Myocyte (in vitro differentiated cells): ENCODE data around the gene KLHL21. TPM values are rescaled to one million over a fixed set of nuclear protein-coding genes. Genes with fewer than 3 reads are reported as not detected.
"Not testable (repeated sequence)": the region's sequence is repeated elsewhere in the genome, so short reads cannot be mapped to it uniquely, and the experiment has no call there.

Source experiments
- DNase-seq: peaks from one replicate; pipeline ENCODE4 v3.0.0-alpha.2; 2012; ENCODE audit warnings: low read depth
- total RNA-seq: library from RNA; depleted of rRNA; stranded (reverse); fragments of >200 nt; gene quantifications from 2 replicates; pipeline ENCODE4 v1.2.3, GENCODE V29; 2014

KLHL21 gene
- total RNA-seq, 1 donor from 2014 or later = 118 TPM

DNA sequence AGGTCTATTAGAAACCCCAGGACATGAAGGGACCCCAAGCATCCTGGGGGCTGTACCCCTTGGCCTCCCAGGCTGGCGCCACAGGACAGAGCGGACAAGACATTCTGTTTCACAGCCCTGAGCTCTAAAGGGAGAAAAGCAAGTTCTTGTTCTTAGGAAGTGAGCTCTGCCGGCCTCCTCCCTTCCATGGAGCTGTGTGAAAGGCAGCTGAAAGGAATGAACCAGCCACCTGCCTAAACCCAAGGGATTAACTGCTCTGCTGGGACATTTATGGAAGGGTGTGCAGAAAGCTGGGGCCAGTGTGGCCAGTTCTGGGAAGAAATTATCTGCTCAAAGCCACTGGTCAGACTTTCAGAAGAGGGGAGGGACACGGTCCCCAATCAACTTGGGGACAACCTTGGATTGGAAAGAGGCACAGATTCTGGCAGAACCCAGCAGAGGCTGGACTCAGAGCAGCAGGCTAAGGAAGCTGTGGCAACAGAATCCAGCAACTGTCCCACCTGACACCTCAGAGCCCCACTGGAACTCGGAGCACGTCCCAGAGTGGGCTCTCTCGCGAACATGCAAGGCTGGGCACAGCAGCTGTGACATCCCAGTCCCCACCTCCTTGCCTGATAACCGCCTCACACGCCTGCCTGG lies 2.1 kb downstream of the KLHL21 start:
- DNase-seq = peak; percentile 78

DNA sequence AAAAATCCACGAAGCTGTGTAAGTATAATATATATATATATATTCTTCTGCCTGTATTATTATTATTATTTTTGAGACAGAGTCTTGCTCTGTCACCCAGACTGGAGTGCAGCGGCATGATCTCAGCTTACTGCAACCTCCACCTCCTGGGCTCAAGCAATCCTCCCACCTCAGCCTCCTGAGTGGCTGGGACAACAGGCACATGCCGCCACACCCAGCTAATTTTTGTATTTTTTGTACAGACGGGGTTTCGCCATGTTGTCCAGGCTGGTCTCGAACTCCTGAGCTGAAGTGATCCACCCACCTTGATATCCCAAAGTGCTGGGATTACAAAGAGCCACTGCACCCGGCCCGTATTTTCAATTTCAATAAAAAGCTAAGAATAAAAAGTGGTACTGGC lies 2.7 kb downstream of the KLHL21 start:
- not testable (repeated sequence) for DNase-seq

DNA sequence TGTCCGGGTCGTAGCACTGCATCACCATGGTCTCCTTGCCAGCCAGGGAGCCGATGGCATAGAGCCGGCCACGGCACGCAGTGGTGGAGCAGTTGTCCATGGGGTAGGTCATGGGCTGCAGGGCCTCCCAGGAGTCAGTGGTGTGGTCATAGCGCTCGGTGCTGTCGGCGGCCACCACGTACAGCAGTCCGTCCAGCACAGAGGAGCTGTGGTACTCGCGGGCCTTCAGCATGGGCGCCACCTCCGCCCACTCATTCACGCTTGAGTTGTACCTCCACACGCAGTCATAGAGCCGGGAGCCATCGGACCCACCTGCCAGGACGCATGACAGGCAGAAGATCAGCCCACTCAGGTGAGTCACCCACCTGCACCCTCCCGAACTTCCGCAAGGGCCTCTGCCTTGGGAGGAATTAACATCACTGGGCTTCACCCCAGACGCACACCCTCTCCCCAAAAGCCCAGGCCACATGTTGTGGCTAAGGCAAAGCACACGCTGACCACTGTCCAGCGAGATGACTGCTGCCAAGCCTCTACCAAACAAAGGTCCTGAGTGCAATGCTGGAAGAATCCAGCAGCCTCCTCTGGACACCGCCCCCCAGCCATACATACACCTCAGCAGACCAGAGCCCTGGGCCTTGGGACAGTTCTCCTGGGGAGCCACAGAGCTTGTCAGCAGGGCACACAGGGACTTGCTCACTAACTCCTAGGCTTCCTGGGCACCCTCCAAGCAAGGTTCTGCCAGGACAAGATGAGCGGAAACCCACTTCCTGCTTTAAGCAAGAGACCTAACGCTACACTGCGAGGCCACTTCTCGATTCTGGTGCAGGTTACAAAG lies 3.3 kb downstream of the KLHL21 start:
- DNase-seq = peak; percentile 57

DNA sequence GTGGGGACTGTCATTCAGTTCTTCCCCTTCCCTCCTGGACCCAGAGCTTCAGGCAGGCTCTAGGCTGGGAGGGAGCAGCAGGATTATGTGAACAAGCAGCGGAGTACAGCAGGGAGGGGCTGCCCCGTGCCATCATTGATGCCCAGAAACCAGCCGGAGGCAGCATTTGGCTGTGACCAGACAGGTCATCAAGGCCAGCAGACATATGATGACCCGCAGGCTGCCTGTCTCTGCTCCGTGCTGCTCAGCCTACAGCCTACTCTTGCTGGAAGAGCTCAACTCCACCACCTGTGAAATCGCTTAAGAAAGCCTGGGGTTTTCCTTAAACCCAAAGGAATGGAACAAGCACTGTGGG lies 4.9 kb downstream of the KLHL21 start:
- DNase-seq = no peak

DNA sequence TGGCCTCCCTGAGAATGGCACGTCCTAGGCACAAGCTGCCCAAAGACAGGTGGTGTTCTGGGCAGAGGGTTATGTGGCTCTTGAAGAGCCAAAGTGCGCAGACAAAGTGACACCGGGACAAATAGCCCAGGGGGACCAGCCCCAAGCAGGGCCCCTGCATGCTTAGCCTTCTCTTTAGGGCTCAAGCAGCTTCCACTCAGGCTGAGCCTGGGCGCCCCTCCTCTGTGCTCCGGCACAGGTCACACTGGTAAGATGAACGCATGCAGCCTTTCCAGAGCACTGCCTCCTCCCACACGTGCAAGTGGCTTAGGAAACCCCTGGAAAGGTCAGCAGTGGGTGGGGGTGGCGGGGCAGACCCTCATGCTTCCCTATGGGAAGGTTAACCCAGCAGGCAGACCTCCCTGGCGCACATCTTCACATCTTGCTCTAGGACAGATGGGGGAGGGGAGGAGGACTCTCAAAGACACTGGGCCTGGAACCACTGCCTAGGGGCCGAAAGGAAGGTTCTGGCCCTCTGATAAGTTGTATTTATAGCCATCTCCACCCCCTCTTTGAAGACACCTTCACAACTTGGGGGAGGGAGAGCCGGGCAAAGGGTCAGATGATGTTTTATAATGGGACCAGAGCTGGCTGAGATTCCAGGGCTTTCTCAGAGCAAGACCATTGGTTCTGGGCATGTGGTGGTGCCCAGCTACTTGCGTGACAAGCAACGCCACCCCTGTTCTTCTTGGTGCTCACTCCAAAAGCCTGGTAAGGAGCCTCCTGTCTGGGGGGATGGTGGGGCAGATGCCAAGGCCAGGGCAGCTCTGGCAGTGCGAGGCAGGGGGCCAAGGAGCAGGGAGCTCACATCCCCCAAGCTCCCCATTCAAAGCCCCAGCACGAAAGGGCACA lies 5.5 kb downstream of the KLHL21 start:
- DNase-seq = no peak

DNA sequence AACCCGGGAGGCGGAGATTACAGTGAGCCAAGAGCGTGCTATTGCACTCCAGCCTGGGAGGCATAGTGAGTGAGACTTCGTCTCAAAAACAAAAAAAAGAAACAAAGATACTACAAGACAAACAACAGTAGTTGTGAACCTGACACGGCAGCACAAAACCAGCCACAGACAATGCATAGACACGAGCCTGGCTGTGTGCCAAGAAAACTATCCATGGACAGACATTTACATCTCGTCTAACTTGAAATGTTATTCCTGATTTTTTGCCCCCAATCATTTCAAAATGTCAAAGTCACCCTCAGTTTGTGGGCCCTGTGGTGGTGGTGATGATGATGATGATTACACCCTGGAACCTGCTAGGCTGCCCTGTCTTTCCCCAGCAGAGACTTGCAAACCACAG lies 6.3 kb downstream of the KLHL21 start:
- no peak for DNase-seq

DNA sequence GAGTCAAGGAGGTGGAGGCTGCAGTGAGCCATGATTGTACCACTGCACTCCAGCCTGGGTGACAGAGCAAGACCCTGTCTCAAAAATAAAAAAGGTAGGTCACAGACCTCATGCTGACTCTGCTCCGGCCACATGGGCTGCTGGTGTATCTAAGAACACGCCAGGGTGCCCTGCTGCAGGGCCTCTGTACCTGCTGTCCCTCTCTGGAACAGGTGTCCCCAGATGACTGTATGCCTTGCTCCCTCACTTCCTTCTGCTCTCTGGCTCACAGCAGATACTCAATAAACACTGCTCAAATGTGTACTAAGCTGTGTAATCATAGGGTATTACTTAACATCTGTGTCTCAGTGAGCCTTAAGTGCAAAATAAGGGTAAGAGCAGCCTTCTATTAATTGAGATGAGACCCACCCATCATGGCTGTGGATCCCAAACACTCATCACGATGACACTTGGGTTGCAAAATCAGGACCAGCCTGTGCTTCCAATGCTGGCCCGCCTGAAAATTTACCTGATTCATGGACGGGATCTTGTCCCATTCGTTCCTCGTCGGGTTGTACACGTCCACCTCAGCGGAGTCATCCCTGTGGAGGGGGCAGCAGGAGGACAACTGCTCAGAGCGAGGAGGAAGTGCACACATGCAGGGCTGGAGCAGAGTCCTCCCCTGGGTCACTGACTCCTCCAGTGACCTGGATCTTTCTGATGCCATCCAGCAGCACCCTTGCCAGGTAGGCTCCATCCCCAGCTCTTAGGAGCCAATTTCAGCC lies 7.5 kb downstream of the KLHL21 start:
- DNase-seq = no peak

DNA sequence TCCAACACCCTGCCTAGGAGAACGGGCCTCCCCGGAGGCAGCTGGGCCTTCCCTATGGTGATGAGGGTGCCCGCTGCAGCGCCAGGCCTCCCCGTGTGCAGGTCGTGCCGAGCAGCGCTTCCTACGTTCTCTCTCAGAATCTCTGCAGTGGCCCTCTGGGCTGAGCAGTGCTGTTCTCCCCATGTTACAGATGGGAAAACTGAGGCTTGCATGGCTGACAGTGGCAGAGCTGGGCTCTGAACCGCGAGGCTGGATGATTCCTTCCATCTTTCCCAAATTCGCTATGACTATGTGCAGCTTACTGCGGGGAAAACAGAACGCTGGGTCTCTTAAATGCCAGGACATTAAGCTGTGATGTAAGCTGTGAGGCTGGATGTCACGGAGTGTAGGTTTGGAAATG lies 8.9 kb downstream of the KLHL21 start:
- no peak for DNase-seq

DNA sequence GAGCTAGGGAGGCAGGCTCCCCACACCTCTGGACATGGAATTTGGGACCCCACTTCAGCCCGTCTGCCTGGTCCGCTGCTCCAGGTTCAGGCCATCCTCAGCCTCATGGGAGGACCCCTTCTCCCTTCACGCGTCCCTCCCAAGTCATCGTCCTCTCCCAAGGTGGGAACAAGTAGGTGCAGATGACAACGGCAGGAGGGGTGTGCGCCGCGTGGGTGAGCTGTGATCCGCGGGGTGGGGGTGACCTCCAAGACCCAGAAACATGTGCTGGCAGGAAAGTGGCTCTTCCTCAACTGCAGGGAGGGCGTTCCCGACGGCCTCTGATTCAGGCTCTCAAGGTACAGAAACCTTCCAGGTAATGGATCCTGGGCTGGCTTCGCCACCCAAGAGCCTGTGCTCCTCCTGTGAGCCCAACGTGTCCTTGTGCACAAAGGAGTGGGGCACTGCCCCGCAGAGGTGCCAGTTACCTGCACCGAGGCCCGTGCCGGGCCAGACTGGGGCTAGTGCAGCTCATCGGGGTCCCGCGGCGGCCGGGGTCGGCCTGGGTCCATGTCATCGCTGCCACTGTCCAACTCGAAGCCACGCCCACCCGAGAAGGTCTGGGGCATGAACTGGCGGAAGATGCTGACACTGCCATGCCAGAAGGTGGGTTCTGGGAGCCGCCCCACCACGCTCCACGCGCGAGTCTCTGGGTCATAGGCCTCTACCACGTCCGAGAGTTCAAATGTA lies 9.6 kb downstream of the KLHL21 start:
- no peak for DNase-seq

DNA sequence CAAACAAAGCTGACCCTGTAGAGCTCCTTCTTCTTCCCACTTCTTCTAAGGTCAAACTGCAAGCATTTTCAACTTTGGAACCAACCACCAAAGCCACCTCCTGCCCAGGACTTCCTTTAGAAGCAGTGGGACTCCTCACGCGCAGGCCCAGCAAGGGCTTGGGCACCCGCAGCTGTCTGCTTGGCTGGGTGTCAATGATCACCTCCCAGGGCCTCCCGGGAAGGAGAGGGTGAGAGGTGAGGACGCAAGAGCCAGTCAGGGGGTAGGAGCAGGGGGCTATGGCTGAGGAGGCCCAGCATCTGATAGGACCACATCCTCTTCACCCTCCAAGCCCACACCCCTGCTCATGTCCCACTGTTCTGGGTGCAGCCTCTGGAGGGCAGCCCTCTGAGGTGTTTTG lies 10.2 kb downstream of the KLHL21 start:
- peak; percentile 59 for DNase-seq

DNA sequence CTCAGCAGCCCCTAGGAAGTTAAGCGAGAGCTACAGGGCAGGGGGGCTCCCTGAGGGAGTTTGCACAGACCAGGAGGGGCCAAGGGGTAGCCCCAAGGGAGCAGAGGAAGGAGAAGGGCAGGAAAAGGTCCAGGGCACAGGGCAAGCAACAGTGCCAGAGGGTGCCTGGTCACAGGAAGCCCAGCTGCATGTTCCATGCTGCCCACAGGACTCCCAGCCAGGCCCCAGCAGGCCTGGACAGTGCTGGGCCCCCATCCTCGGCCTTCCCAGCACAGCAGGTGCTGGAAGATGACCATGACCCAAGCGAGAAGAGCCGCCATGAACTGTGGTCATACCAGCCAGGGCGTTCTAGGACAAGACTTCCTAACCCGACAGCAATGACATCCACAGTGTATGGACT lies 11.0 kb downstream of the KLHL21 start:
- DNase-seq = peak; percentile 71

DNA sequence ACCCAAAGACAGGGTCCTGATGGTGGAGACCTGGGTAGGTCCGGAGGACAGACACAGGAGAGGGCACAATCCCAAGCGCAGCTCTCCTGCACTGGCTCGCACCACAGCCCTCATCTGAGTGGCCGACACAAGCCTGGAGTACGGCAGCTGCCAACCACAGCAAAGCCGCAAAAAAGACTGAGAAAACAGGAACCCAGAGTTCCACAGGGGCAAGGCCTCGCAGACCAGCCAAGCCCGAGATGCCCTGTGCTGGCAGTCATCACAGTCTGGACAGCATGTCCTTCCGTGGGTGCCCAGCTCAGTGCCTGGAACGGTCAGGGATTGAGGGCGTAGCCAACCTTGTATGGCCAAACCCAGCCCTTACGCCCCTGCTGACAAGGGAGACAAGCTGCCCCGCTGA lies 11.4 kb downstream of the KLHL21 start:
- peak; percentile 35 for DNase-seq

DNA sequence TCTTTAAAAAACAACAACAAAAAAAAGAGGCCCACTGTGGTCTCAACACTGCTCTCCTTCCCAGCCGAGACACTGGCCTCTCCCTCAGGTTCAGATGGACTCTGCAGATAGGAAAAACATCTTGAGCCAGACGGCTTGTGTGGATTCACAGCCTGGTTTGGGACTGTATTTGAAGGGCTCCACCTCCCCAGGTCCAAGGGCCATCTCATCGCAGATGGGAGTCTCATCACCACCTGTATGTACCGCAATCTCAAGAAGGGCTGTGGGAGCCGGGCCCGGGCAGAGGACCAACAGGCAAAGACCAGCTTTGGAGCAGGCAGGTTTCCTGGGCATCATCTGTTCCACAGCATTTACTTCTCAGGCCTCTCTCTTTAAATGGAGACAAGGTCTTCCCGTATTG lies 12.6 kb downstream of the KLHL21 start:
- no peak for DNase-seq

DNA sequence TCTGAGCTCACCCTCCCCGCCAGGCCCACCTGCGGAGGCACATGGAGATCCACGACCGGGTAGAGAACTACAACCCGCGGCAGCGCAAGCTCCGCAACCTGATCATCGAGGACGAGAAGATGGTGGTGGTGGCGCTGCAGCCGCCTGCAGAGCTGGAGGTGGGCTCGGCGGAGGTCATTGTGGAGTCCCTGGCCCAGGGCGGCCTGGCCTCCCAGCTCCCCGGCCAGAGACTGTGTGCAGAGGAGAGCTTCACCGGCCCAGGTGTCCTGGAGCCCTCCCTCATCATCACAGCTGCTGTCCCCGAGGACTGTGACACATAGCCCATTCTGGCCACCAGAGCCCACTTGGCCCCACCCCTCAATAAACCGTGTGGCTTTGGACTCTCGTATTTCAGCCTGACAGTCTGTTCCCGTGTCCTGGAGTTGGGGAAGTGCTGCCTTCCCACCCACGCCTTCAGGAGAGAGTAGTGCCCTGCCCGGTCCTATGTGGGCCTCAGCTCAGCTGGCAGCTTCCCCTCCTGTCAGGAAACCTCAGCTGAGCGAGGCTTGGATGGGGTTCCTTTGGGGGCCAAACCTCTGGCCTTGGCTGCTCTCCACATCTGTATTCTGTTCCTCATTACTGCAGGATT lies 13.7 kb downstream of the KLHL21 start:
- DNase-seq = peak; percentile 92

DNA sequence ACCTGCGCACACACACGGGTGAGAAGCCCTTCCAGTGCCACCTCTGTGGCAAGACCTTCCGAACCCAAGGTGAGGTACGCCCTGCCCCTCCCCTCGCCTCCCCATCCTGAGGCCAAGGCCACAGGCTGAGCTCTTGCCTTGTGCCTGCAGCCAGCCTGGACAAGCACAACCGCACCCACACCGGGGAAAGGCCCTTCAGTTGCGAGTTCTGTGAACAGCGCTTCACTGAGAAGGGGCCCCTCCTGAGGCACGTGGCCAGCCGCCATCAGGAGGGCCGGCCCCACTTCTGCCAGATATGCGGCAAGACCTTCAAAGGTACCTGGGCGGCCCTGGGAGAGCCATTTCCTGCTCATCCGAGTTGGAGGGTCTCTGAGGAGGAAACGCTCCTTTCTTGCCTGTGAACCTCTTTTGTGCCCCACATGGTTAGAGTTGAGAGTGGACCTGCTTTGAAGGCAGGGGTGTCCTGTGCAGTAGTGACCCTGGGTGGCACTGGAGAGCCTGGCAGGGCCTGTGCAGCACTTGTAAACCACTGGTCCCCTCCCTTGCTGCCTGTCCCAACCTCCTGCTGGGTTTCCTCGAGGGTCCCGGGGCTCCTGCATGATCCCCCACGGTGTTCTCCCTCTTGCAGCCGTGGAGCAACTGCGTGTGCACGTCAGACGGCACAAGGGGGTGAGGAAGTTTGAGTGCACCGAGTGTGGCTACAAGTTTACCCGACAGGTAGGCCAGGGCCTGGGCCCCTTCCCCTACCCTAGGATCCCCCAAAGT lies 14.4 kb downstream of the KLHL21 start:
- no peak for DNase-seq

DNA sequence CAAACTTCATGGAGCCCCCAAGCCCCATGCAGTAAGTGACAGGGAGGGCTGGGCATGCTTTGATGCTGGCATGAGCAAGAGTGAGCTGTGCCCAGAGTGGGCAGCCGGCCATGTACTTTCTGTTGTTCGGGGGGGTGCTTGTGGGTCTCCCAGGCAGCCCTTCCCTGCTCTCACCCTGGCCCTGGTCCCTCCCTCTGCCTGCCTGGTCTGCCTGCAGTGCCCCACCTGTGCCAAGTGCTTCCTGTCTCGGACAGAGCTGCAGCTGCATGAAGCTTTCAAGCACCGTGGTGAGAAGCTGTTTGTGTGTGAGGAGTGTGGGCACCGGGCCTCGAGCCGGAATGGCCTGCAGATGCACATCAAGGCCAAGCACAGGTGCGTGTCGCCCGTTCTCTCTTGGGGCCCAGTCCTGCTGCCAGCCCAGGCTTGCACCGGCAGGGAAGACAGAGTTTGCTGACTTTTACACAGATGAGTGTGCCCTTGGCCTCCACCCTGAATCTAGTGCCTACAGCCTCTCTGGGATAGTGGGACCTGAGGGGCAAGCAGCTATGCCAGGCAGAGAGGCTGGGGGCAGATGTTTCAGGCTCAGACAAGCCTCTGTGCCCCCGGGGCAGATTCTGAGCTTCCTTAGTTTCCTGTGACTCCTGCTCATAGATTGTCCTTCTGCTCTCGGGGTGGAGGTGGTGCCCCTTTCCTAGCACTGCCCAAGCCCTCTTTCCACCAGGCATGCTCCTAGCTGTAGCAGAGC lies 15.2 kb downstream of the KLHL21 start:
- peak; percentile 56 for DNase-seq

DNA sequence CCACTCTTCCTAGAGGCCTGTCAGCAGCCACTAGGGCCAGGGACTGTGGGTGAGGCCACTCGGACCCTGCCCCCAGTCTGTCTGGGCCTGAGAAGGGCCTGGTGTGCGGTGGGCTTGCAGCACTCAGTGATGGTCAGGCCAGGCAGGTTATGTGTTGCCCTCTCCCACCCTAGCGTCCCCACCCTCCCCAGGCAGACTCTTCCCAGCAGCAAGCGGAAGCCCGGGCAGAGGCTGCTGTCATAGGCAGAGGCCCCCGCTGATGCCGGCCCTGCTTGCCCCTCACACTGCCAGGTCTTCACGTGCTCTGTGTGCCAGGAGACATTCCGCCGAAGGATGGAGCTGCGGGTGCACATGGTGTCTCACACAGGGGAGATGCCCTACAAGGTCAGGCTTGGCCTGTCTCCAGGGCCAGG lies 16.3 kb downstream of the KLHL21 start:
- DNase-seq = no peak

DNA sequence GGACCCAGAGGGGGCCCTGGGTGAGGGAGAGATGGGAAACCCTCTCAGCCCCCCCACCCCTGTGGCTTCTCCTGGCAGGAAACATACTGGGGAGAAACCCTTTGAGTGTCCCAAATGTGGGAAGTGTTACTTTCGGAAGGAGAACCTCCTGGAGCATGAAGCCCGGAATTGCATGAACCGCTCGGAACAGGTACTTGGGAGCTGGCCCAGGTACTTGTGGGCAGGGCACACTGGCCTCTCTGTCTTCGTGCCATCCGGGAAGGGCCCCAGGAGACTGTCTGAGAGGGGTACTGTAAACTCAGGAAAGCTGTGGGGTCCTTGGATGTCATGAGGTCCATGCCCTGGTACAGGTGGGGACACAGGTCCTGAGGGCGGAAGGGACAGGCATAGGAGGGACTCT lies 16.8 kb downstream of the KLHL21 start:
- DNase-seq = no peak
